Measurements from ENCODE around the gene MYMX. TPM values are rescaled to one million over a fixed set of nuclear protein-coding genes. Genes with fewer than 3 reads are reported as not detected.

The MYMX gene
- total and polyA plus RNA-seq, 2 of the 13 experiments (the other 11 are each of a cell fraction or from before 2014, with no cell fraction given) = not detected

DNA sequence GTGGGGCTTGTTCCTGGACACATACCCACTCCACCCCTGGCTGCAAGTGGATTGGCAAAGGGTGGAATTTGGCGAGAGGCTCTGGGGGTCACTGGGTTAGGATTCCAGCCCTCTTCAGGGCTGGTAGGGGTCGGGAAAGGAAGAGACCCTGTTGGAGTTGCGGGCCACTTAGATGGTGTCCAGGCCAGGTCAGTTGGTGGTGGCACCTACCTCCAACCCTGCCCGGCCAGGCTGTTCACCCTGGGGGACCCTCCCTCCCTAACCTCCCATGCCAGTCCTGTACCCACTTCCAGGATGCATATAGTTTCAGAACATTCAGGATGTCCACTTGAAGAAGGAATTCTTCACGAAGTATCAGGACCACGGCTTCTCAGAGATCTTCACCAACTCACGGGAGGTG lies 37.1 kb upstream of the MYMX start:
- H4K20me1 ChIP-seq (ENCODE audit: insufficient read depth, low read length) = no peaks in the 10 kb centered on the region
- peaks cover 0 to 14% of the 10 kb centered on the region in 2 experiments; a peak in 3 of 5 replicates for H3K27me3 ChIP-seq (ENCODE audit: control insufficient read depth in 1 of 2, insufficient read depth in 2 of 2, low read length in 2 of 2)
- no peak overlapping the region for H2AFZ ChIP-seq (ENCODE audit: low read length)
- CTCF ChIA-PET (ENCODE audit: low intra/inter-chr PET ratio, low total read pairs) = no interaction called here
- in situ Hi-C loops (cut with HindIII; ENCODE audit: extremely low pct_ligation_motif_present, low pct_unique_long_range_greater_than_20kb) = no loop called here
- peak overlapping the region; percentile 25 for H3K4me2 ChIP-seq (ENCODE audit: low read depth, low read length)
- no peak for TF ChIP-seq NFKB2 (CRISPR knock-in tag; IDR thresholded peaks at IDR 0.05; ENCODE audit: borderline replicate concordance)
- TF ChIP-seq MTA1 (CRISPR knock-in tag; IDR thresholded peaks at IDR 0.05; ENCODE audit: borderline replicate concordance) = 0 out of 2 replicates have a peak, but pooled peaks have one; percentile 6
- no peak for TF ChIP-seq ZNF33B (CRISPR knock-in tag; IDR thresholded peaks at IDR 0.05)
- TF ChIP-seq, protein P1, sequence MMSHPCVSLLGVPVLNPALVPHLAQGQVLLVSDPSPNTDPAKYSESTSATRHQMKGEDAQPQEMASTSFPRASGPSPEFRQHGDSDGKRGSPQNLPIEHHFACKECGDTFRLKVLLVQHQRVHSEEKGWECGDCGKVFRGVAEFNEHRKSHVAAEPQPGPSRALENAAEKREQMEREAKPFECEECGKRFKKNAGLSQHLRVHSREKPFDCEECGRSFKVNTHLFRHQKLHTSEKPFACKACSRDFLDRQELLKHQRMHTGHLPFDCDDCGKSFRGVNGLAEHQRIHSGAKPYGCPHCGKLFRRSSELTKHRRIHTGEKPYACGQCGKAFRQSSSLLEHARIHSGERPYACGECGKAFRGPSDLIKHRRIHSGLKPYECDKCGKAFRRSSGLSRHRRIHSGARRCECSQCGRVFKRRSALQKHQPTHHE (CRISPR knock-in tag; IDR thresholded peaks at IDR 0.05; ENCODE audit: borderline replicate concordance) = no peak
- 0 out of 2 replicates have a peak, but pooled peaks have one; percentile 14 for TF ChIP-seq ZNF607 (CRISPR knock-in tag; IDR thresholded peaks at IDR 0.05; ENCODE audit: borderline replicate concordance)
- no peak for TF ChIP-seq ZNF775 (CRISPR knock-in tag; IDR thresholded peaks at IDR 0.05; ENCODE audit: borderline replicate concordance)
- TF ChIP-seq ZNF136 (CRISPR knock-in tag; IDR thresholded peaks at IDR 0.05; ENCODE audit: low read depth) = no peak
- TF ChIP-seq, protein P2, sequence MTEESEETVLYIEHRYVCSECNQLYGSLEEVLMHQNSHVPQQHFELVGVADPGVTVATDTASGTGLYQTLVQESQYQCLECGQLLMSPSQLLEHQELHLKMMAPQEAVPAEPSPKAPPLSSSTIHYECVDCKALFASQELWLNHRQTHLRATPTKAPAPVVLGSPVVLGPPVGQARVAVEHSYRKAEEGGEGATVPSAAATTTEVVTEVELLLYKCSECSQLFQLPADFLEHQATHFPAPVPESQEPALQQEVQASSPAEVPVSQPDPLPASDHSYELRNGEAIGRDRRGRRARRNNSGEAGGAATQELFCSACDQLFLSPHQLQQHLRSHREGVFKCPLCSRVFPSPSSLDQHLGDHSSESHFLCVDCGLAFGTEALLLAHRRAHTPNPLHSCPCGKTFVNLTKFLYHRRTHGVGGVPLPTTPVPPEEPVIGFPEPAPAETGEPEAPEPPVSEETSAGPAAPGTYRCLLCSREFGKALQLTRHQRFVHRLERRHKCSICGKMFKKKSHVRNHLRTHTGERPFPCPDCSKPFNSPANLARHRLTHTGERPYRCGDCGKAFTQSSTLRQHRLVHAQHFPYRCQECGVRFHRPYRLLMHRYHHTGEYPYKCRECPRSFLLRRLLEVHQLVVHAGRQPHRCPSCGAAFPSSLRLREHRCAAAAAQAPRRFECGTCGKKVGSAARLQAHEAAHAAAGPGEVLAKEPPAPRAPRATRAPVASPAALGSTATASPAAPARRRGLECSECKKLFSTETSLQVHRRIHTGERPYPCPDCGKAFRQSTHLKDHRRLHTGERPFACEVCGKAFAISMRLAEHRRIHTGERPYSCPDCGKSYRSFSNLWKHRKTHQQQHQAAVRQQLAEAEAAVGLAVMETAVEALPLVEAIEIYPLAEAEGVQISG (CRISPR knock-in tag; IDR thresholded peaks at IDR 0.05) = no peak
- TF ChIP-seq ZNF614 (CRISPR knock-in tag; IDR thresholded peaks at IDR 0.05; ENCODE audit: borderline replicate concordance) = 0 out of 2 replicates have a peak, but pooled peaks have one; percentile 2
- no peak overlapping the region for H3K9ac ChIP-seq (ENCODE audit: insufficient read depth, low read depth, low read length)
- peaks cover 60% of the 10 kb centered on the region for H3K4me1 ChIP-seq (ENCODE audit: insufficient read depth, low read length)
- no TSS peak for BruUV-seq (replicated peaks)
- intact Hi-C loops (cut with micrococcal nuclease; ENCODE audit: unreplicated experiment) = no loop called here
- FAIRE-seq = no peak
- no peaks in the 10 kb centered on the region for H3K9me3 ChIP-seq (ENCODE audit: low read length)
- no peaks in the 10 kb centered on the region for H3K79me2 ChIP-seq (ENCODE audit: insufficient read depth, low read length)
- no peaks in the 10 kb centered on the region for H3K36me3 ChIP-seq (replicated peaks in 1 of 2; ENCODE audit: control insufficient read depth in 1 of 2, insufficient read depth in 2 of 2, low read length in 2 of 2)
- POLR2A ChIA-PET = interaction anchor here (0.6 to 3.3 kb wide), 8 partner anchors 10 to 67 kb away, joined by 3 to 14 read pairs (median 4); partner anchors contain the start of gene HSP90AB1
- peak; percentile 13; the same call in 2 of the 3 replicates for ATAC-seq
- WGBS (ENCODE audit: low lambda C conversion rate) = 48% methylated on average over 7 of the region's 7 CpGs
- no peak overlapping the region for H3K4me3 ChIP-seq (replicated peaks in 1 of 3; ENCODE audit: insufficient read depth in 1 of 3, low read depth in 2 of 3, low read length in 3 of 3)
- H3K27ac ChIP-seq (ENCODE audit: extremely low read length, insufficient read depth, low read length) = no peak overlapping the region
- DNase-seq (ENCODE audit: low spot score) = no peak
